Peyer's patch (tissue), 4 donors: ENCODE results near the gene HMGB4.

Source experiments
- CTCF ChIP-seq, 6 experiments: fragments of 450-650 bp in 4 of 6; fragments of 200-600 bp in 2 of 6; sonication (generic) in 1 of 6; IDR thresholded peaks; one replicate each; pipeline ENCODE4 v1.5.1; 2017 to 2019; ENCODE audit warnings: antibody characterized with exemption in 6 of 6, mild to moderate bottlenecking in 3 of 6, moderate library complexity in 1 of 6
- POLR2A ChIP-seq, 2 donors: fragments of 450-650 bp; IDR thresholded peaks; one replicate each; pipeline ENCODE4 v1.5.1; 2017; ENCODE audit warnings: antibody characterized with exemption in 2 of 2, mild to moderate bottlenecking in 2 of 2, moderate library complexity in 2 of 2

- TF ChIP-seq CTCF (IDR thresholded peaks at IDR 0.05): no peak
- TF ChIP-seq POLR2A (IDR thresholded peaks at IDR 0.05): no peak
Measured at GRCh38 chr1:33876970-33877650, 13.2 kb downstream of the HMGB4 start.
